ENCODE results near the gene OTUB2.

GRCh38 chr14:94027566-94028449 is 1.7 kb downstream of the OTUB2 start:
- TF ChIP-seq POLR2A (IDR thresholded peaks at IDR 0.05) (no peak), CTCF (IDR thresholded peaks at IDR 0.05) (no peak)

All from esophagus squamous epithelium (tissue), 4 donors.